ENCODE data around the gene ACTL10. TPM values are rescaled to one million over a fixed set of nuclear protein-coding genes. Genes with fewer than 3 reads are reported as not detected.

Gene ACTL10
- total and polyA plus RNA-seq, 2 of the 13 experiments (the other 11 are each of a cell fraction or from before 2014, with no cell fraction given), result not detected

DNA sequence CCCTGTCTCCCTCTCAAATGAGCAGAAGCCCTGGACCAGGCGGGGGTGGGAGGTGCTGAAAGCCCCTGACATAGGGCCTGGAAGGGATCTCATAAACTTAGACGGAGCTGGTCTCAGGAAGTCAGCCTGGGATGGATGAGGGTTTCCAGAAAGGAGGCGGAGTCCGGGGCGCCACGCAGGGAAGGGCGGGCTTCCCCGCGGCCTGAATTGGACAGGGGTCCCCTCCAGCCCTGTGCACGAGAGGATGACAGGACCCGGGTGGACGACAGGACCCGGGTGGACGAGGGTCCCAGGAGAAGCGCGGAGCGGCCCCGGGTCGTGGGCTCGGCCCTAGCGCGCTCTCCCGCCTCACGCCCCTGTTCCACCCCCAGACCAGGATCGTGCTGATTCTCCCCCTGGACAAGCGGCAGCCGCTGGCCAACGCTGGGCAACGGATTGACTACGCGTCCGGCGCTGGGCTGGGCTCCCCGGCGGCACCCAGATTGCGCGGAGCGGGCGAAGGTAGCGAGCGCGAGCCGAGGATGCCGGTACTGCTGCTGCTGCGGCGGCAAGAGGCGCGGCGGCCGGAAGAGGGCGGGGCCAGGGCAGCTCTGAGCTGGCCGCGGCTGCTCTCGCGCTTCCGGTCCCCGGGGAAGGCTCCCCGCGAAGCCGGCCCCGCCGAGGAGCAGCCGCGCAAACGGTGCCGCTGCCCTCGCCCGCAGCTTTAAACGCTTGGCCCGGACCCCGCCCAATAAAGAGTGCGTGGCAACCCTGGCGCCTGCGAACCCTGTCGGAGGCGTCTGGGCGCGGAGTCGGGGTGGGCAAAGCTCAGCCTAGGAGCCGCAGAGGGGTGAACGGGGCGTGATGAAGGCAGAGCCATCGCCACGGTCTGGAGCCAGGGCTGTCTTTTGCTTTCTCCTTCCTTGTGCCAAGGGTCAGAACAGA is 3.3 kb upstream of the ACTL10 start (continued):
- TF ChIP-seq, protein P1, sequence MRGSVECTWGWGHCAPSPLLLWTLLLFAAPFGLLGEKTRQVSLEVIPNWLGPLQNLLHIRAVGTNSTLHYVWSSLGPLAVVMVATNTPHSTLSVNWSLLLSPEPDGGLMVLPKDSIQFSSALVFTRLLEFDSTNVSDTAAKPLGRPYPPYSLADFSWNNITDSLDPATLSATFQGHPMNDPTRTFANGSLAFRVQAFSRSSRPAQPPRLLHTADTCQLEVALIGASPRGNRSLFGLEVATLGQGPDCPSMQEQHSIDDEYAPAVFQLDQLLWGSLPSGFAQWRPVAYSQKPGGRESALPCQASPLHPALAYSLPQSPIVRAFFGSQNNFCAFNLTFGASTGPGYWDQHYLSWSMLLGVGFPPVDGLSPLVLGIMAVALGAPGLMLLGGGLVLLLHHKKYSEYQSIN (CRISPR knock-in tag; IDR thresholded peaks at IDR 0.05; ENCODE audit: borderline replicate concordance), result no peak; the same call in 1 of the 2 replicates
- TF ChIP-seq NRL (CRISPR knock-in tag; IDR thresholded peaks at IDR 0.05; ENCODE audit: borderline replicate concordance), result peak; percentile 85
- peak; percentile 98; the same call in 1 of the 2 replicates for TF ChIP-seq ZNF550 (CRISPR knock-in tag; IDR thresholded peaks at IDR 0.05; ENCODE audit: borderline replicate concordance)
- TF ChIP-seq PHB2 (IDR thresholded peaks at IDR 0.05; ENCODE audit: partially characterized antibody), result no peak
- TF ChIP-seq, protein P2, sequence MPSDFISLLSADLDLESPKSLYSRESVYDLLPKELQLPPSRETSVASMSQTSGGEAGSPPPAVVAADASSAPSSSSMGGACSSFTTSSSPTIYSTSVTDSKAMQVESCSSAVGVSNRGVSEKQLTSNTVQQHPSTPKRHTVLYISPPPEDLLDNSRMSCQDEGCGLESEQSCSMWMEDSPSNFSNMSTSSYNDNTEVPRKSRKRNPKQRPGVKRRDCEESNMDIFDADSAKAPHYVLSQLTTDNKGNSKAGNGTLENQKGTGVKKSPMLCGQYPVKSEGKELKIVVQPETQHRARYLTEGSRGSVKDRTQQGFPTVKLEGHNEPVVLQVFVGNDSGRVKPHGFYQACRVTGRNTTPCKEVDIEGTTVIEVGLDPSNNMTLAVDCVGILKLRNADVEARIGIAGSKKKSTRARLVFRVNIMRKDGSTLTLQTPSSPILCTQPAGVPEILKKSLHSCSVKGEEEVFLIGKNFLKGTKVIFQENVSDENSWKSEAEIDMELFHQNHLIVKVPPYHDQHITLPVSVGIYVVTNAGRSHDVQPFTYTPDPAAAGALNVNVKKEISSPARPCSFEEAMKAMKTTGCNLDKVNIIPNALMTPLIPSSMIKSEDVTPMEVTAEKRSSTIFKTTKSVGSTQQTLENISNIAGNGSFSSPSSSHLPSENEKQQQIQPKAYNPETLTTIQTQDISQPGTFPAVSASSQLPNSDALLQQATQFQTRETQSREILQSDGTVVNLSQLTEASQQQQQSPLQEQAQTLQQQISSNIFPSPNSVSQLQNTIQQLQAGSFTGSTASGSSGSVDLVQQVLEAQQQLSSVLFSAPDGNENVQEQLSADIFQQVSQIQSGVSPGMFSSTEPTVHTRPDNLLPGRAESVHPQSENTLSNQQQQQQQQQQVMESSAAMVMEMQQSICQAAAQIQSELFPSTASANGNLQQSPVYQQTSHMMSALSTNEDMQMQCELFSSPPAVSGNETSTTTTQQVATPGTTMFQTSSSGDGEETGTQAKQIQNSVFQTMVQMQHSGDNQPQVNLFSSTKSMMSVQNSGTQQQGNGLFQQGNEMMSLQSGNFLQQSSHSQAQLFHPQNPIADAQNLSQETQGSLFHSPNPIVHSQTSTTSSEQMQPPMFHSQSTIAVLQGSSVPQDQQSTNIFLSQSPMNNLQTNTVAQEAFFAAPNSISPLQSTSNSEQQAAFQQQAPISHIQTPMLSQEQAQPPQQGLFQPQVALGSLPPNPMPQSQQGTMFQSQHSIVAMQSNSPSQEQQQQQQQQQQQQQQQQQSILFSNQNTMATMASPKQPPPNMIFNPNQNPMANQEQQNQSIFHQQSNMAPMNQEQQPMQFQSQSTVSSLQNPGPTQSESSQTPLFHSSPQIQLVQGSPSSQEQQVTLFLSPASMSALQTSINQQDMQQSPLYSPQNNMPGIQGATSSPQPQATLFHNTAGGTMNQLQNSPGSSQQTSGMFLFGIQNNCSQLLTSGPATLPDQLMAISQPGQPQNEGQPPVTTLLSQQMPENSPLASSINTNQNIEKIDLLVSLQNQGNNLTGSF (CRISPR knock-in tag; IDR thresholded peaks at IDR 0.05), result peak; percentile 72; the same call in 1 of the 2 replicates
- no peak for TF ChIP-seq ZFYVE20 (CRISPR knock-in tag; IDR thresholded peaks at IDR 0.05; ENCODE audit: borderline replicate concordance, low read depth)
- TF ChIP-seq, protein P3, sequence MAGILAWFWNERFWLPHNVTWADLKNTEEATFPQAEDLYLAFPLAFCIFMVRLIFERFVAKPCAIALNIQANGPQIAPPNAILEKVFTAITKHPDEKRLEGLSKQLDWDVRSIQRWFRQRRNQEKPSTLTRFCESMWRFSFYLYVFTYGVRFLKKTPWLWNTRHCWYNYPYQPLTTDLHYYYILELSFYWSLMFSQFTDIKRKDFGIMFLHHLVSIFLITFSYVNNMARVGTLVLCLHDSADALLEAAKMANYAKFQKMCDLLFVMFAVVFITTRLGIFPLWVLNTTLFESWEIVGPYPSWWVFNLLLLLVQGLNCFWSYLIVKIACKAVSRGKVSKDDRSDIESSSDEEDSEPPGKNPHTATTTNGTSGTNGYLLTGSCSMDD (CRISPR knock-in tag; IDR thresholded peaks at IDR 0.05), result no peak; the same call in 1 of the 2 replicates
- peak; percentile 94 for TF ChIP-seq MXD4 (CRISPR knock-in tag; IDR thresholded peaks at IDR 0.05)
- peak; percentile 88 for TF ChIP-seq PHF20 (CRISPR knock-in tag; IDR thresholded peaks at IDR 0.05)
- no peak for TF ChIP-seq RBAK (CRISPR knock-in tag; IDR thresholded peaks at IDR 0.05)
- TF ChIP-seq DNMT1 (CRISPR knock-in tag; IDR thresholded peaks at IDR 0.05), result peak; percentile 95; the same call in 1 of the 2 replicates
- TF ChIP-seq ZNF556 (CRISPR knock-in tag; IDR thresholded peaks at IDR 0.05; ENCODE audit: borderline replicate concordance), result peak; percentile 71; the same call in 1 of the 2 replicates
- peak; percentile 98 for TF ChIP-seq ZNF589 (CRISPR knock-in tag; conservative IDR thresholded peaks at IDR 0.05)
- no peak for TF ChIP-seq HMG20A (CRISPR knock-in tag; IDR thresholded peaks at IDR 0.05; ENCODE audit: borderline replicate concordance)
- peak; percentile 75; the same call in 1 of the 2 replicates for TF ChIP-seq RFXAP (CRISPR knock-in tag; IDR thresholded peaks at IDR 0.05; ENCODE audit: borderline replicate concordance)
- TF ChIP-seq, protein P4, sequence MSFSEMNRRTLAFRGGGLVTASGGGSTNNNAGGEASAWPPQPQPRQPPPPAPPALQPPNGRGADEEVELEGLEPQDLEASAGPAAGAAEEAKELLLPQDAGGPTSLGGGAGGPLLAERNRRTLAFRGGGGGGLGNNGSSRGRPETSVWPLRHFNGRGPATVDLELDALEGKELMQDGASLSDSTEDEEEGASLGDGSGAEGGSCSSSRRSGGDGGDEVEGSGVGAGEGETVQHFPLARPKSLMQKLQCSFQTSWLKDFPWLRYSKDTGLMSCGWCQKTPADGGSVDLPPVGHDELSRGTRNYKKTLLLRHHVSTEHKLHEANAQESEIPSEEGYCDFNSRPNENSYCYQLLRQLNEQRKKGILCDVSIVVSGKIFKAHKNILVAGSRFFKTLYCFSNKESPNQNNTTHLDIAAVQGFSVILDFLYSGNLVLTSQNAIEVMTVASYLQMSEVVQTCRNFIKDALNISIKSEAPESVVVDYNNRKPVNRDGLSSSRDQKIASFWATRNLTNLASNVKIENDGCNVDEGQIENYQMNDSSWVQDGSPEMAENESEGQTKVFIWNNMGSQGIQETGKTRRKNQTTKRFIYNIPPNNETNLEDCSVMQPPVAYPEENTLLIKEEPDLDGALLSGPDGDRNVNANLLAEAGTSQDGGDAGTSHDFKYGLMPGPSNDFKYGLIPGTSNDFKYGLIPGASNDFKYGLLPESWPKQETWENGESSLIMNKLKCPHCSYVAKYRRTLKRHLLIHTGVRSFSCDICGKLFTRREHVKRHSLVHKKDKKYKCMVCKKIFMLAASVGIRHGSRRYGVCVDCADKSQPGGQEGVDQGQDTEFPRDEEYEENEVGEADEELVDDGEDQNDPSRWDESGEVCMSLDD (CRISPR knock-in tag; IDR thresholded peaks at IDR 0.05; ENCODE audit: borderline replicate concordance), result no peak; the same call in 1 of the 2 replicates
- no peak for TF ChIP-seq ZNF775 (CRISPR knock-in tag; IDR thresholded peaks at IDR 0.05; ENCODE audit: borderline replicate concordance)
